HEK293 (cell line): ENCODE results near the gene RPS18.
A peak's percentile ranks its signal among the peaks of the same experiment; 100 is the strongest.

Experiments
- CTCF ChIP-seq: fragments of 450-650 bp; formaldehyde crosslinking; IDR thresholded peaks from 2 replicates; pipeline ENCODE4 v1.5.1; 2016; ENCODE audit warnings: missing biosample characterization, missing genetic modification characterization
- FEZF1 ChIP-seq: fragments of 450-650 bp; formaldehyde crosslinking; IDR thresholded peaks from 2 replicates; pipeline ENCODE4 v1.5.1; 2016; ENCODE audit warnings: missing biosample characterization, missing genetic modification characterization
- GLIS1 ChIP-seq: fragments of 450-650 bp; formaldehyde crosslinking; IDR thresholded peaks from 2 replicates; pipeline ENCODE4 v1.5.1; 2016; ENCODE audit warnings: missing biosample characterization, missing genetic modification characterization
- HOXA7 ChIP-seq: sonication (generic); formaldehyde crosslinking; IDR thresholded peaks from 2 replicates; pipeline ENCODE4 v1.8.1; 2022; ENCODE audit warnings: missing genetic modification reagents, borderline replicate concordance
- IKZF3 ChIP-seq: fragments of 450-650 bp; IDR thresholded peaks from 2 replicates; pipeline ENCODE4 v1.5.0; 2018; ENCODE audit warnings: missing biosample characterization, mild to moderate bottlenecking, missing genetic modification characterization, moderate library complexity
- KLF17 ChIP-seq: fragments of 450-650 bp; formaldehyde crosslinking; IDR thresholded peaks from 2 replicates; pipeline ENCODE4 v1.5.1; 2016; ENCODE audit warnings: missing biosample characterization, missing genetic modification characterization
- KLF9 ChIP-seq: fragments of 450-650 bp; formaldehyde crosslinking; IDR thresholded peaks from 2 replicates; pipeline ENCODE4 v1.5.1; 2016; ENCODE audit warnings: missing biosample characterization, missing genetic modification characterization, low read depth
- MYNN ChIP-seq: fragments of 450-650 bp; formaldehyde crosslinking; IDR thresholded peaks from 2 replicates; pipeline ENCODE4 v1.5.1; 2016; ENCODE audit warnings: missing biosample characterization, missing genetic modification characterization, borderline replicate concordance
- MZF1 ChIP-seq: fragments of 450-650 bp; formaldehyde crosslinking; IDR thresholded peaks from 2 replicates; pipeline ENCODE4 v1.5.1; 2017; ENCODE audit warnings: missing biosample characterization, missing genetic modification characterization, borderline replicate concordance
- PRDM4 ChIP-seq: fragments of 450-650 bp; formaldehyde crosslinking; IDR thresholded peaks from 2 replicates; pipeline ENCODE4 v1.5.1; 2017; ENCODE audit warnings: missing biosample characterization, missing genetic modification characterization
- WT1 ChIP-seq: fragments of 450-650 bp; formaldehyde crosslinking; IDR thresholded peaks from 2 replicates; pipeline ENCODE4 v1.5.1; 2016; ENCODE audit warnings: missing biosample characterization, missing genetic modification characterization
- YY1 ChIP-seq: fragments of 450-650 bp; formaldehyde crosslinking; IDR thresholded peaks from 2 replicates; pipeline ENCODE4 v1.5.1; 2018; ENCODE audit warnings: missing biosample characterization, missing genetic modification characterization
- ZBTB10 ChIP-seq: fragments of 450-650 bp; formaldehyde crosslinking; IDR thresholded peaks from 2 replicates; pipeline ENCODE4 v1.5.1; 2016; ENCODE audit warnings: missing biosample characterization, missing genetic modification characterization
- ZFHX2 ChIP-seq: fragments of 450-650 bp; formaldehyde crosslinking; conservative IDR thresholded peaks from 2 replicates; pipeline ENCODE4 v1.5.1; 2016; ENCODE audit warnings: missing biosample characterization, missing genetic modification characterization
- ZNF169 ChIP-seq: fragments of 450-650 bp; formaldehyde crosslinking; IDR thresholded peaks from 2 replicates; pipeline ENCODE4 v1.5.1; 2016; ENCODE audit warnings: missing biosample characterization, missing genetic modification characterization
- ZNF24 ChIP-seq: fragments of 450-650 bp; formaldehyde crosslinking; IDR thresholded peaks from 2 replicates; pipeline ENCODE4 v1.5.1; 2016; ENCODE audit warnings: missing biosample characterization, missing genetic modification characterization
- ZNF280D ChIP-seq: fragments of 450-650 bp; formaldehyde crosslinking; IDR thresholded peaks from 2 replicates; pipeline ENCODE4 v1.5.1; 2016; ENCODE audit warnings: missing biosample characterization, missing genetic modification characterization
- ZNF302 ChIP-seq: fragments of 450-650 bp; formaldehyde crosslinking; IDR thresholded peaks from 2 replicates; pipeline ENCODE4 v1.5.1; 2016; ENCODE audit warnings: missing biosample characterization, missing genetic modification characterization, low read depth
- ZNF449 ChIP-seq: fragments of 450-650 bp; formaldehyde crosslinking; IDR thresholded peaks from 2 replicates; pipeline ENCODE4 v1.5.1; 2017; ENCODE audit warnings: missing biosample characterization, mild to moderate bottlenecking, missing genetic modification characterization, moderate library complexity
- ZNF561 ChIP-seq: fragments of 450-650 bp; IDR thresholded peaks from 2 replicates; pipeline ENCODE4 v1.5.1; 2018; ENCODE audit warnings: missing biosample characterization, missing genetic modification characterization, borderline replicate concordance
- ZSCAN30 ChIP-seq: fragments of 450-650 bp; IDR thresholded peaks from 2 replicates; pipeline ENCODE4 v1.5.1; 2018; ENCODE audit warnings: missing biosample characterization, mild to moderate bottlenecking, missing genetic modification characterization, moderate library complexity
- ZXDB ChIP-seq: fragments of 450-650 bp; formaldehyde crosslinking; IDR thresholded peaks from 2 replicates; pipeline ENCODE4 v1.5.1; 2016; ENCODE audit warnings: missing biosample characterization, missing genetic modification characterization

The RPS18 gene

GRCh38 chr6:33299237-33299944 is 27.5 kb downstream of the RPS18 start (continued):
- no peak for TF ChIP-seq ZBTB10 (tag by site-specific recombination)
- peak; percentile 82 for TF ChIP-seq IKZF3
- peak; percentile 31; the same call in 1 of the 2 replicates for TF ChIP-seq GLIS1 (tag by site-specific recombination)
- TF ChIP-seq ZNF561 = peak; percentile 89; the same call in 1 of the 2 replicates
- TF ChIP-seq KLF9 = peak; percentile 96
- no peak for TF ChIP-seq HOXA7 (CRISPR knock-in tag)
- TF ChIP-seq KLF17 (tag by site-specific recombination) = no peak
- no peak for TF ChIP-seq YY1 (tag by site-specific recombination)
- no peak for TF ChIP-seq ZNF280D (tag by site-specific recombination)
- peak; percentile 34; the same call in 1 of the 2 replicates for TF ChIP-seq PRDM4 (tag by site-specific recombination)
- TF ChIP-seq ZNF449 = peak; percentile 20; the same call in 1 of the 2 replicates
- TF ChIP-seq WT1 (tag by site-specific recombination) = peak; percentile 60; the same call in 1 of the 2 replicates
- peak; percentile 72 for TF ChIP-seq ZSCAN30
- peak; percentile 90 for TF ChIP-seq CTCF (tag by site-specific recombination)
- peak; percentile 85 for TF ChIP-seq ZXDB (tag by site-specific recombination)
- no peak for TF ChIP-seq ZNF302
- peak; percentile 61 for TF ChIP-seq ZFHX2
- peak; percentile 64; the same call in 1 of the 2 replicates for TF ChIP-seq MZF1 (tag by site-specific recombination)
- TF ChIP-seq FEZF1 (tag by site-specific recombination) = no peak
- TF ChIP-seq ZNF169 (tag by site-specific recombination) = no peak
- TF ChIP-seq ZNF24 (tag by site-specific recombination) = no peak
- peak; percentile 13; the same call in 1 of the 2 replicates for TF ChIP-seq MYNN (tag by site-specific recombination)
